OCI-LY7 (cell line): ENCODE measurements around the gene TAF1D. TPM values are rescaled to one million over a fixed set of nuclear protein-coding genes. Genes with fewer than 3 reads are reported as not detected.
A peak's percentile ranks its signal among the peaks of the same experiment; 100 is the strongest.

Experiments
- Bru-seq: library from RNA; stranded (reverse); fragments of 400-500 nt; gene quantifications from one replicate; lab custom pipeline; 2021; lab: Mats Ljungman, UMichigan
- BruChase-seq, 2 experiments: library from RNA; stranded (reverse); fragments of 400-500 nt; gene quantifications; one replicate each; lab custom pipeline; 2021; lab: Mats Ljungman, UMichigan
- BruUV-seq: library from RNA; stranded (reverse); fragments of 400-500 nt; replicated peaks from 2 replicates; lab custom pipeline; 2021; lab: Mats Ljungman, UMichigan
- CTCF ChIA-PET: fragments of 300-600 bp; sonication (Branson Sonifier 250); formaldehyde crosslinking; loops from one replicate; lab custom pipeline; 2022; ENCODE audit warnings: antibody characterized with exemption; ENCODE audit not compliant: unreplicated experiment; lab: Charles Lee
- POLR2A ChIA-PET: fragments of 300-600 bp; sonication (Branson Sonifier 250); formaldehyde crosslinking; loops from one replicate; lab custom pipeline; 2022; ENCODE audit warnings: antibody characterized with exemption; lab: Charles Lee
- DNase-seq: peaks from one replicate; pipeline ENCODE4 v3.0.0-alpha.2; 2015; ENCODE audit warnings: low spot score
- H2AFZ ChIP-seq: fragments of 200-600 bp; sonication (generic), shearing (Covaris generic); 2 replicates; pipeline ENCODE4 v1.6.1; 2014; ENCODE audit warnings: mild to moderate bottlenecking, antibody characterized with exemption, low read length, moderate library complexity
- H3K27ac ChIP-seq: fragments of 200-600 bp; sonication (generic); 2 replicates; pipeline ENCODE4 v1.5.1; 2014; ENCODE audit warnings: mixed run types, low read depth, mild to moderate bottlenecking, moderate library complexity, low read length, inconsistent platforms; ENCODE audit not compliant: poor library complexity, severe bottlenecking
- H3K36me3 ChIP-seq: fragments of 200-600 bp; sonication (generic); 2 replicates; pipeline ENCODE4 v1.6.1; 2014; ENCODE audit warnings: mild to moderate bottlenecking, antibody characterized with exemption, low read length, moderate library complexity, mixed read lengths; ENCODE audit not compliant: insufficient read depth
- H3K4me1 ChIP-seq: fragments of 200-600 bp; sonication (generic); 2 replicates; pipeline ENCODE4 v1.5.1; 2014; ENCODE audit warnings: mild to moderate bottlenecking, low read length; ENCODE audit not compliant: insufficient read depth, poor library complexity, severe bottlenecking
- H3K4me2 ChIP-seq: fragments of 200-600 bp; sonication (generic); 2 replicates; pipeline ENCODE4 v1.6.1; 2014; ENCODE audit warnings: mild to moderate bottlenecking, low read length
- H3K4me3 ChIP-seq: fragments of 200-600 bp; sonication (generic); 2 replicates; pipeline ENCODE4 v1.5.1; 2014; ENCODE audit warnings: mild to moderate bottlenecking, low read depth, low read length; ENCODE audit not compliant: poor library complexity, severe bottlenecking
- H3K79me2 ChIP-seq: fragments of 200-600 bp; sonication (generic); 2 replicates; pipeline ENCODE4 v1.6.1; 2016; ENCODE audit warnings: low read depth, mild to moderate bottlenecking, low read length, moderate library complexity, mixed read lengths; ENCODE audit not compliant: insufficient read depth
- H3K9me2 ChIP-seq: fragments of 200-600 bp; sonication (generic); 2 replicates; pipeline ENCODE4 v1.6.1; 2016; ENCODE audit warnings: mild to moderate bottlenecking, low read length, mixed read lengths; ENCODE audit not compliant: insufficient read depth
- H3K9me3 ChIP-seq: fragments of 200-600 bp; sonication (generic); 2 replicates; pipeline ENCODE4 v1.6.1; 2014; ENCODE audit warnings: mild to moderate bottlenecking, mixed run types, low read length, mixed read lengths
- H4K20me1 ChIP-seq: fragments of 200-600 bp; sonication (generic); 2 replicates; pipeline ENCODE4 v1.6.1; 2014; ENCODE audit warnings: mild to moderate bottlenecking, antibody characterized with exemption, low read length, moderate library complexity, mixed read lengths; ENCODE audit not compliant: insufficient read depth
- EZH2phosphoT487 ChIP-seq: fragments of 200-600 bp; sonication (generic); IDR thresholded peaks from 2 replicates; pipeline ENCODE4 v1.6.1; 2018; ENCODE audit warnings: low read depth, borderline replicate concordance, mild to moderate bottlenecking, mixed run types, antibody characterized with exemption, low read length, moderate library complexity, mixed read lengths
- intact Hi-C: fragments of 100-400 bp; cut with micrococcal nuclease; formaldehyde crosslinking; loops from one replicate; pipeline ENCODE4 v1.10.0; 2022; ENCODE audit not compliant: unreplicated experiment
- long read RNA-seq: library from polyadenylated mRNA; stranded (forward); transcript quantifications from one replicate; pipeline ENCODE4 v2.0.0, GENCODE V29; 2022
- total RNA-seq, 2 experiments: library from RNA; depleted of rRNA in 1 of 2; stranded (reverse); fragments of >200 nt in 1 of 2; shearing (Covaris generic) in 1 of 2; gene quantifications; 2 replicates each; pipeline ENCODE4 v1.2.3, GENCODE V29; 2014 to 2022
- TF ChIP-seq, protein P1 (sequence below): fragments of 200-600 bp; sonication (generic); conservative IDR thresholded peaks from 2 replicates; pipeline ENCODE4 v1.5.1; 2014; ENCODE audit warnings: mild to moderate bottlenecking, antibody characterized with exemption, low read length, moderate library complexity, mixed read lengths

The TAF1D gene, protein sequence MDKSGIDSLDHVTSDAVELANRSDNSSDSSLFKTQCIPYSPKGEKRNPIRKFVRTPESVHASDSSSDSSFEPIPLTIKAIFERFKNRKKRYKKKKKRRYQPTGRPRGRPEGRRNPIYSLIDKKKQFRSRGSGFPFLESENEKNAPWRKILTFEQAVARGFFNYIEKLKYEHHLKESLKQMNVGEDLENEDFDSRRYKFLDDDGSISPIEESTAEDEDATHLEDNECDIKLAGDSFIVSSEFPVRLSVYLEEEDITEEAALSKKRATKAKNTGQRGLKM
- 201 and 206 TPM in 2 replicates for total RNA-seq (2014; rRNA removed; shearing (Covaris generic))
- total RNA-seq (2022) = 276 and 285 TPM in 2 replicates
- Bru-seq, nascent RNA = percentile 99 among the genes with signal in this experiment
- BruChase-seq, experiment 1, labeled RNA remaining after a 6-hour chase = percentile 98 among the genes with signal in this experiment
- percentile 99 among the genes with signal in this experiment for BruChase-seq, experiment 2, labeled RNA remaining after a 2-hour chase
- long read RNA-seq, transcript TAF1D-203 (6 exons, 2,082 nt) = major isoform, 6 of 52 reads
- long read RNA-seq, partial matches to known transcripts = 10 of 52 reads
- long read RNA-seq, other reads (novel, unspliced or antisense) = 31 of 52 reads

DNA sequence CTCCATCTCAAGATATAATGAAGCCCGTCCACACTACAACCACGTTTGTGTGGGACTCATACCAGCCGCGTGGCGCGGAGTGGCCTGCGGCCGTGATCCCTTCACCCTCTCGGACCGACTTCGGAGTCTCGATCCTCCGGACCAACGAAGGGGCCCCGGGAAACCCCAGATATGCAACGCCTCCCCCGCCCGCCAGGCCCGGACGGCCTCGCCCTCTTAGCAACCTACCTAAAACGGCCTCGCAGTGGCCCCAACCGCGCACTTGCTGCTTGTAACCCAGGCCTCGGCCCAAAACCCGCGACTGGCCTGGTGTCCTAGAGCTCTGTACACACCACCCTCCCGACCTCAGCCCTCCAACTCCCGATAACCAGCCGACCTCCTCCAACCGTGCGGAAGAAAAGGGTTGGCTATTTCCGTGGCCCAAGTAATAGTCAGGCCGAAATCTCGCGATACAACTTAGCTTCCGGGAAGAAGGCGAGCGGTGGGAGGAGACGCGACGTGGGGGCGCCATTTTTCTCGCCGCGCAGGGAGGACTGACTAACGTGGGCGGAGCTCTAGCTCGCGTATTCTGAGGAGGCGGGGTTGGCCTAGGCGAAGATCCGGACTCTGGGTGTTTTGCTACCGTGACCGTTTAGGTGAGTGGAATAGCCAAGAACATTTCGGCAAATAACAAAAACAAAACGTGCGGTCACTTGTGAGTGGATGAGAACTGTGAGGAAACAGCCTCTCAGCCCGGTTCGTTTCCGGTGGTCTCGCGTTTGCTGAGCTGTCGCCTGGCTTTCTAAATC, at the start of gene TAF1D, which contains the start of gene C11orf54:
TSS of gene TAF1D (minus strand) at position 402 of the 788 bp plus-strand sequence. CDS start 2,191 bp downstream, outside the sequence.
TSS of gene C11orf54 (plus strand) at position 579 of the 788 bp plus-strand sequence. CDS start 5,722 bp downstream, outside the sequence.
- POLR2A ChIA-PET = interaction anchor here (0.6 to 3.7 kb wide), 25 partner anchors 8 to 856 kb away, joined by 3 to 49 read pairs (median 4); partner anchors contain the start of genes MED17 and PANX1
- intact Hi-C loops = loop anchor here (1.0 to 5.0 kb wide), 2 partner anchors 43 to 199 kb away; partner anchors contain the start of genes MED17 and SMCO4
- Histone ChIP-seq H3K9me2 (no peaks in the 10 kb centered on the region), H3K4me2 (peak within 1 kb of the TSS; percentile 87), H3K27ac (peak within 1 kb of the TSS; percentile 78), H3K9me3 (no peaks in the 10 kb centered on the region), H3K4me3 (peak within 1 kb of the TSS; percentile 96), H3K4me1 (peaks cover 34% of the 10 kb centered on the region), H2AFZ (peak within 1 kb of the TSS; percentile 78; the same call in 1 of the 2 replicates), H3K79me2 (peaks cover 72% of the 10 kb centered on the region), H3K36me3 (peaks cover 63% of the 10 kb centered on the region), H4K20me1 (peaks cover 38% of the 10 kb centered on the region)
- CTCF ChIA-PET = interaction anchor here (0.6 to 1.3 kb wide), 3 partner anchors 43 to 252 kb away, joined by 3 to 5 read pairs (median 3); partner anchors contain the start of gene MED17
- BruUV-seq = TSS peak; percentile 60
- no peak for TF ChIP-seq EZH2phosphoT487
- TF ChIP-seq, protein P1, sequence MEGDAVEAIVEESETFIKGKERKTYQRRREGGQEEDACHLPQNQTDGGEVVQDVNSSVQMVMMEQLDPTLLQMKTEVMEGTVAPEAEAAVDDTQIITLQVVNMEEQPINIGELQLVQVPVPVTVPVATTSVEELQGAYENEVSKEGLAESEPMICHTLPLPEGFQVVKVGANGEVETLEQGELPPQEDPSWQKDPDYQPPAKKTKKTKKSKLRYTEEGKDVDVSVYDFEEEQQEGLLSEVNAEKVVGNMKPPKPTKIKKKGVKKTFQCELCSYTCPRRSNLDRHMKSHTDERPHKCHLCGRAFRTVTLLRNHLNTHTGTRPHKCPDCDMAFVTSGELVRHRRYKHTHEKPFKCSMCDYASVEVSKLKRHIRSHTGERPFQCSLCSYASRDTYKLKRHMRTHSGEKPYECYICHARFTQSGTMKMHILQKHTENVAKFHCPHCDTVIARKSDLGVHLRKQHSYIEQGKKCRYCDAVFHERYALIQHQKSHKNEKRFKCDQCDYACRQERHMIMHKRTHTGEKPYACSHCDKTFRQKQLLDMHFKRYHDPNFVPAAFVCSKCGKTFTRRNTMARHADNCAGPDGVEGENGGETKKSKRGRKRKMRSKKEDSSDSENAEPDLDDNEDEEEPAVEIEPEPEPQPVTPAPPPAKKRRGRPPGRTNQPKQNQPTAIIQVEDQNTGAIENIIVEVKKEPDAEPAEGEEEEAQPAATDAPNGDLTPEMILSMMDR = no peak
- peak; percentile 98 for DNase-seq

DNA sequence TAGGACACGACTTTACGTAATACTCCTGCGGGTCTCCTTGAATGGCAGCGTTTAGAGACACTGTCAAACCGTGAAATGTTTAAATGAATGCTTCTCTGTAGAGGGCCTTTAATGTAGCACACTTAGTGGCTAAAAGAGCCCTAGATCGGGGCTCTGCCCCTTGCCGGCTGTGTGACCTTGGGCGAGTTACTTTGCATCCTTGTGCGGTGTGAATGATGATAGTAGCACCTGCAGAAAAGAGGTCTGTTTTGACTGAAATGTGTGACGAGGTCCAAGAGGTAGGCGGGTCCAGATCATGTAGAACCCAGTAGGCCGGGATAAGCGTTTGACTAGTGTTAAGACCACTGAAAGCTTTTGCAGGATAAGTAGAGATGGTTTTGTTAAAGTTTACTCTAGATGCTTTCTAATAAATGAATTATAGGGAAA, 43.7 kb upstream of the TAF1D start:
- Histone ChIP-seq H3K27ac (peak overlapping the region; percentile 72), H3K4me3 (peak overlapping the region; percentile 88), H3K4me1 (peaks cover 29% of the 10 kb centered on the region), H4K20me1 (peaks cover 20% of the 10 kb centered on the region), H3K4me2 (peak overlapping the region; percentile 77), H2AFZ (no peak overlapping the region; the same call in 1 of the 2 replicates), H3K36me3 (peaks cover 46% of the 10 kb centered on the region), H3K9me2 (no peaks in the 10 kb centered on the region), H3K79me2 (peaks cover 67% of the 10 kb centered on the region), H3K9me3 (no peaks in the 10 kb centered on the region)
- ChIA-PET POLR2A (interaction anchor here (0.9 to 1.1 kb wide), 2 partner anchors 43 to 46 kb away, joined by 3 to 4 read pairs; partner anchors contain the start of genes C11orf54 and TAF1D), CTCF (no interaction called here)
- DNase-seq = no peak
- no peak for TF ChIP-seq EZH2phosphoT487
- TF ChIP-seq, protein P1 = 0 out of 2 replicates have a peak, but pooled peaks have one; percentile 11
- intact Hi-C loops = loop anchor here (1.0 to 5.0 kb wide), 2 partner anchors 44 to 123 kb away; partner anchors contain the start of genes C11orf54, CEP295 and TAF1D
- BruUV-seq = no TSS peak
